Measurements from ENCODE around the gene VGLL4.
"Not testable (repeated sequence)": the region's sequence is repeated elsewhere in the genome, so short reads cannot be mapped to it uniquely, and the experiment has no call there.

Gene VGLL4, protein sequence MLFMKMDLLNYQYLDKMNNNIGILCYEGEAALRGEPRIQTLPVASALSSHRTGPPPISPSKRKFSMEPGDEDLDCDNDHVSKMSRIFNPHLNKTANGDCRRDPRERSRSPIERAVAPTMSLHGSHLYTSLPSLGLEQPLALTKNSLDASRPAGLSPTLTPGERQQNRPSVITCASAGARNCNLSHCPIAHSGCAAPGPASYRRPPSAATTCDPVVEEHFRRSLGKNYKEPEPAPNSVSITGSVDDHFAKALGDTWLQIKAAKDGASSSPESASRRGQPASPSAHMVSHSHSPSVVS

DNA sequence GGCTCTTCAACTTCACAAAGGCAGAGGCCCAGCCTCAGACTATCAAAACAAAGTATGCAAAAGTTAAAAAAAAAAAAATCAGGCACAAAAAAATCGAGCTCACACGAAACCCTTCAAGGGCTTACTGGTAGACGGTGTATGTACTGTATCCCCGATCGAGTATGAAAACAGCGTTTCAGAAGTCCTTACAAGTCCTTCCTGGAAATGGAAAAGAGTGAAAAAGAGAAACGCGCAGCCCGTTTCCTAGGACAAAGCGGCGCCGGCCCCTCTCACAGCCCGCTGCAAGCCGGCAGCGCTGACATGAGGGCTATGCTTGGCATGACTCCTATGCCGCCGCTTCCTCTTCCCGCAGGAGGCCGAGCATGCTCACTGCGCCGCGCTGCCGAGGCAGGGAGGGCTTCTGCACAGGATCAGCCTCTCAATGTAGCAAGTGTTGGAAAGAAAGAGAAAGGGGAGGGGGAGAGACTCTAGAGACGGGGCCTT, at the start of gene VGLL4:
Gene VGLL4 (minus strand): TSS at position 311 of the 483 bp plus-strand sequence. CDS start 397 bp downstream, outside the sequence.
- peak; percentile 84 to 90 (median 86) for DNase-seq

DNA sequence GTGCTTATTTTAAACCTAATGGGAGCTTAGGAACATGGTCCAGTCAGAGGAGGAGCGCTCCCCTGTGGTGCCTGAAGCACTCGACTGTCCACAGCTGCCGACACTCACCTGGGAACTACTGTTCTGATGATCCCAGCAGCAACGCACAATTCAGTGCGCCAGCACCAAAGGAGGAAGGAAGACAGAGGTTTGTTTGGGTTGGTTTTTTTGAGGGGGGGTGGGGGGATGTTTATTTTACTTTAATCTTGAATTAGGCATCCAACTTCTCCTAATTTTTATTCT, 48.8 kb upstream of the VGLL4 start:
- no peak for DNase-seq

- no peak for DNase-seq
These were observed 48.2 kb upstream of the VGLL4 start for GRCh38 chr3:11691767-11692531.

- DNase-seq, result no peak
These were observed 47.4 kb upstream of the VGLL4 start for GRCh38 chr3:11690863-11691766.

GRCh38 chr3:11689749-11690148, 46.0 kb upstream of the VGLL4 start:
- no peak for DNase-seq

DNA sequence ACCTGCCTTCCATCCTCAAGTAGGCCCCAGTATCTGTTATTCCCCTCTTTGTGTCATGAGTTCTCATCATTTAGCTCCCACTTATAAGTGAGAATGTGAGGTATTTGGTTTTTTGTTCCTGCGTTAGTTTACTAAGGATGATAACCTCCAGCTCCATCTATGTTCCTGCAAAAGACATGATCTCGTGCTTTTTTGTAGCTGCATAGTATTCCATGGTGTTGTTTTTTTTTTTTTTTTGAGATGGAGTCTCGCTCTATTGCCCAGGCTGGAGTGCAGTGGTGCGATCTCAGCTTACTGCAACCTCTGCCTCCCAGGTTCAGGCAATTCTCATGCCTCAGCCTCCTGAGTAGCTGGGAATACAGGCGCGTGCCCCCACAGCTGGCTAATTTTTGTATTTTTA, 41.3 kb upstream of the VGLL4 start:
- not testable (repeated sequence) for DNase-seq

DNA sequence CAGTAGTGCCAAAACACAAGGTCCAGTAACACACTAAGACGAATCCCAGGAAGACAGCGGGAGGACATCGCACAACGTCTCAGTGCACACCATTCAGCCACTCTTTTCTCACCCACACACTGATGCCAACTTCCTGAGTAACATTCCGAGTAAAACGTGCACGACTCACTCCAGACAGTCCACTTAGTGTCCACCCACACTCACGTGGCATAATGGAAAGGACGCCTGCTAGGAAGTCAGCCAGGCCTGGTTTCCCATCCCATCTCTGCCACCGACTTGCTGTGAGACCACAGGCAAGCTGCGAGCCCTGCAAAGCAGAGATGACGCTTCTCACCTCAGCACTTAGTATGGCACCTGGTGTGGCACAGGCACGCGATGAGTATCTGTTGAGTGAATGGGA, 36.8 kb upstream of the VGLL4 start:
- no peak for DNase-seq

DNA sequence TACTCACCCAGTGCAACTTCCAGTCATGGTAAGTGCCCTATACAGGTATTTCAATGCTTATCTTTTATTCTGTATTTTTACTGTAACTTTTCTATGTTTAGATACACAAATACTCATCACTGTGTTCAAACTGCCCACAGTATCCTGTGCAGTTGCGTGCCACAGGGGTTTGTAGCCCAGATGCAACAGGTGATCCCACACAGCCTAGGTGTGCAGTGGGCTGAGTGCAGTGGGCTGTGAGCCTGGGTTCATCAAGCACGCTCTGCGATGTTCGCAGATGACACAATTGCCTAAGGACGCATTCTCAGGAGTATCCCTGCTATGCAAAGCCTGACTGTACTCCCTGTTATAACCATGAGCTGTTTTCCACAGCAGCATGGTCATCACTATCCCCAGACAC, 36.2 kb upstream of the VGLL4 start:
- DNase-seq, result no peak

DNA sequence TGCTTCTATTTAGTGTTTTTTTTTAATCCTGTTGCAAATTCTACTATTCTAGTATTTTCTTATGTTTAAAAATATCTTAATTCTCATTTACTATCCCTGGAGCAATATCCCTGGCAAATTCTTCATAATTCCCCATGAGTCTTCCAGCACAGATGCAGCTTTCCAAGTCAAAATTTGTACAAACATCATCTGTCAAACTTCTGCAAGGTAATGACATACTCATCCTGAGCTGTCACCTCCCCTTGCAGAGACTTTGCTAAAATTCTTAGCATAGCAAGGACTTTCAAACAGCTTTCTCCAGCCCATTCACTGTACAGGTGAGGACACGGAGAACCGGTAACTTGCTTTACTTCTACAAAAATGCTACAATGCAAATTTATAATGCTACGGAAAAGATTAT, 28.6 kb upstream of the VGLL4 start:
- DNase-seq, result no peak

DNA sequence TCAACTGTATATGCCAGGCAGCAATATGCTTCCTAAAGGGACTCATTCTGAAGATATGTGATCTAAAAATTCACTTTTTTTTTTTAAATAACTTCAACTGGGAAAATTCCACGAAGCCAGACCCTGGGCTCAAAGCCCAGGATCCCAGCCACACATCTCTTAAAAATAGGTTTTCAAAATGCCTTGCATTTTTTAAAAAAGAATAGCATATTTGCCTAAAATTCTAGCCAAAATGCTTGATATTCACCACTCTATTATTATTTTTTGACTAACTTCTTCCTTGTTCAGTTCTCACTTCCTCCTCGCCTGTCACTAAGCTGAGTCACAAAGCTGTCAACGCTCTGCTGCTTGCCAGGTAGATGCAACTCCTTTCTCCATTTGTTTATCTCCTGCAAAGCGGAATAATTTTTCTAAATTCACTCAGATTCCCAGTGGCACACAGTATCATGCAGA, 28.0 kb upstream of the VGLL4 start:
- DNase-seq, result peak; percentile 41 to 58 (median 54)

GRCh38 chr3:11668243-11669235, 24.8 kb upstream of the VGLL4 start:
- DNase-seq, result no peak

DNA sequence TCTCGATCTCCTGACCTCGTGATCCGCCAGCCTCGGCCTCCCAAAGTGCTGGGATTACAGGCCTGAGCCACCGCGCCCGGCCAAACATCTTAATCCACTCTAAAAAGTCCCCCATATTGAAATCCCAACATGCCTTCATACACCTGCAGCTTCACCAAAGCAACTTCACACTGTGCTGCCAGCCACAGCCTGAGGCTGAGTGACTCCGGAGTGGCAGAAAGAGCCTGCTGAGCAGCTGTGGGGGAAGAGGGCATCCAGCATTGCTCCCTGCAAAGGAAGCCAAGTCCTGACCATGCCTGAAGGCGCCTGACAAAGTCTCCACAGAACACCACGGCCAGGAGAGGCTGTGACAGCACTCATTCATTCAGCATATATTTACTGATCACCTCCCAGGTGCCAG, 21.6 kb upstream of the VGLL4 start:
- no peak for DNase-seq

DNA sequence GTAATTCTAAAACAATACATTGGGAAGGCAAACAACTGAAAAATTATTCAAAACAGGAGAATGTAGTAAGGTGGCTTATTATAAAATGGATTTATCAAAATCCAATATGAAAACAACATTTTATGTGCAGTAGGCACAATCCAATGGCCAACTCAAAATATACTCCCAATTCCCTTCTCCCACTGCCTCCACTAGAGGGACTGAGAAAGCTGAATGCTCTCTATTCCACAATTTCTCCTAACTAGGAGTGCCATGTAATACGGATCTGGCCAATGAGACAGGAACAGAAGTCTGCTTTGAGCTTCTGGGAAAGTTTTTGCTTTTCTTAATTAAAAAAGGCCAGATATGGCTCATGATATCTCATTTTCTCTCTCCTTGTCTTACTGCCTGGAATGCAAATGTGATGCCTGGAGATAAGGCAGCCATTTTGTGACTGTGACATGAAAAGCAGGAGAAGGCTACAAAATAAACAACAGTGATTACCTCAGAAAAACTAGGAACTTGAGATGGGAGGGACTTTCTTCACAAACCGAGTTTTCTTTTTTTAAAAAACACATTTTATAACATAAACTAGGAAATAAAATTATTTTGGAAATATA, 18.8 kb upstream of the VGLL4 start:
- no peak for DNase-seq

GRCh38 chr3:11661827-11662226, 18.1 kb upstream of the VGLL4 start:
- DNase-seq, result peak; percentile 18 to 34 (median 24)

DNA sequence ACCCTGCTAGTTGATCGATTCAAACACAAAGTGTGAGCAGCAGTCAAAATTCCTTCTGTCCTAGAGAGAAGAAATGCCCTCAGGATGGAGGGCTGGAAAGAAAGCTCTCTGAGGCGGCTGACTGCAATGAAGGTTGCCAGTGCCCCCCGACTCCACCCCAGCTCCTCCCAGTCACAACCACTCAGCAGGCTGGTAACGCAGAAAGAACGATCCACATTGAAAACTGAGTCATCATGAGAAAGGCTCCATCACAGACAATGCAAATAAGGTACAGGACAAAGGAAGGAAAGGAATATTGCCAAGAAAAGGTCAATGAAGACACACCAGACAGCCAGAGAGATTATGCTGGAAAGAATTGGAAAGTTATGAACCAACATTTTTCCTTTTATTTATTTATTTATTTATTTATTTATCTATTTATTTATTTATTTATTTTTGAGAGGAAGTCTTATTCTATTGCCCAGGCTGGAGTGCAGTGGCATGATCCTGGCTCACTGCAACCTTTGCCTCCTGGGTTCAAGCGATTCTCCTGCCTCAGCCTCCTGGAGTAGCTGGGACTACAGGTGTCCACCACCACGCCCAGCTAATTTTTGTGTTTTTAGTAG, 17.4 kb upstream of the VGLL4 start:
- DNase-seq, result no peak

GRCh38 chr3:11660242-11660641, 16.5 kb upstream of the VGLL4 start:
- no peak for DNase-seq

- no peak for DNase-seq
These were observed 14.5 kb upstream of the VGLL4 start for GRCh38 chr3:11658180-11658579.

DNA sequence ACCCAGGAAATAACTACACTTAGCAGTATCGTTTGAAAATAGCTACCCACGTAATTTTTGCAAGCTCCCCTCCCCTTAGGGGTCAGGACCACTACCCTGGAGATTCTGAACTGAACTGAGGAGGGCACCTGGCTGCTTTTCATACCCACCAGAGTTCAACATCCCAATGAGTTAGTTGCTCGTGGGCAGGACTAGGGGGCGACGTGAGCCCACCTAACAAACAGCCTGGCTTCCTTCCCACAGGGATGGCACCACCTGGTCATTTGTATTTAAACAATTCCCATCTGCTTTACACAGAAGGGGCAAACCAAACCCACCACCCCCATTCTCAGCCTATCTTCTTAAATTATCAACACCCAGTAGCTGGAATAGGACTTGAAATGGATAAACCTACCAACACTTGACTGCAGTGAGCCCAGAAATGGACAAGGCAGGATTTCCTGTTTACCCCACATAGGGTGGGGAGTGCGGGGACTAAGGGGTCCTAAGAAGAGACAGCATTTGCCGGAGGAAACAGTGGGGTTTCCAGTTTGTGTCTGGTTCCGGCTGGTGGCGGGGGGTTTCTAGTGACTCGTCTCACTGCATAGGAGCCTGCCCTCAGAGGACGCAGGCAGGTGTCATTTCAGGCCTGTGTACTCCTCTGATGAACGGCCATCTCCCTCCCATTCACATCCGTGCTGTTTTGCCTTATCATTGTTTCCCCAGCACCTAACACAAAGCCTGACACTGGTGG, 11.6 kb upstream of the VGLL4 start:
- DNase-seq, result no peak

- DNase-seq, result no peak
These were observed 10.5 kb upstream of the VGLL4 start for GRCh38 chr3:11654166-11654565.

- DNase-seq, result no peak
These were observed 9.8 kb upstream of the VGLL4 start for GRCh38 chr3:11653298-11654055.
